SW 1271 (cell line): ENCODE results near the gene SMIM14.
"Not testable (repeated sequence)": the region's sequence is repeated elsewhere in the genome, so short reads cannot be mapped to it uniquely, and the experiment has no call there.

ENCODE experiments used
- DNase-seq, 2 experiments: peaks; one replicate each; lab custom pipeline; 2025; lab: John Stamatoyannopoulos, UW

Gene SMIM14

GRCh38 chr4:39638354-39639239 is at the start of gene SMIM14:
SMIM14 (minus strand) TSS chr4:39638865; CDS start chr4:39605145, 33,720 bp downstream.
- peak; percentile 90 to 94 for DNase-seq

GRCh38 chr4:39687014-39687413 is 48.3 kb upstream of the SMIM14 start:
- no peak for DNase-seq

GRCh38 chr4:39685990-39686389 is 47.3 kb upstream of the SMIM14 start:
- DNase-seq = no peak

DNA sequence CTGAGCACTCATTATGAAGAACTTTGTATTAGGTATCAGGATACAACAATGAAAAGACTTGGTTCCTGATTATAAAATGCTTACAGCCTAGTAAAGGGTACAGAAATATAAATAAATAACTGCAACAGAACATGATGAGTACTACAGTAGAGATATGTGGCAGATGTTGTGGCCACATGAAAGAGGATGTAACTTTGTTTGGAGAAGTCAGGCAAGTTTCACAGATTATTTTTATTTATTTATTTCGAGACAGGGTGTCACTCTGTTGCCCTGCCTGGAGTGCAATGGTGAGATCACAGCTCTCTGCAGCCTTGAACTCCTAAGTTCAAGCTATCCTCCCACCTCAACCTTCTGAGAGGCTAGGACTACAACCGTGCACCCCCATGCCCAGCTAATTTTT is 43.5 kb upstream of the SMIM14 start:
- no peak for DNase-seq

DNA sequence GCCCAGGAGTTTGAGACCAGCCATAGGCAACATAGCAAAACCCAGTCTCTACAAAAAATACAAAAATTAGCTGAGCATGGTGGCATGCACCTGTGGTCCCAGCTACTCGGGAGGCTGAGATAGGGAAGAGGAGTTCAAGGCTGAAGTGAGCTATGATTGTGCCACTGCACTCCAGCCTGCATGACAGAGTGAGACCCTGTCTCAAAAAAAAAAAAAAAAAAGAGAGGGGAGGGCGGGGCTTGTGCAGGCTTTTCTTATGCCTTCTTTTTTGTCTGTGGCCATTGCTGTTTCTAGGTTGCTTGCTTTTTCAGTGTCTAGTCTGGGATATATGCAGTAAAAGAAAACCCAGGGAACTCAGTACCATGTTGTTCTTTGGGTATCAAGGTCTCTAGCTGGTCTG is 42.3 kb upstream of the SMIM14 start:
- DNase-seq = not testable (repeated sequence)

DNA sequence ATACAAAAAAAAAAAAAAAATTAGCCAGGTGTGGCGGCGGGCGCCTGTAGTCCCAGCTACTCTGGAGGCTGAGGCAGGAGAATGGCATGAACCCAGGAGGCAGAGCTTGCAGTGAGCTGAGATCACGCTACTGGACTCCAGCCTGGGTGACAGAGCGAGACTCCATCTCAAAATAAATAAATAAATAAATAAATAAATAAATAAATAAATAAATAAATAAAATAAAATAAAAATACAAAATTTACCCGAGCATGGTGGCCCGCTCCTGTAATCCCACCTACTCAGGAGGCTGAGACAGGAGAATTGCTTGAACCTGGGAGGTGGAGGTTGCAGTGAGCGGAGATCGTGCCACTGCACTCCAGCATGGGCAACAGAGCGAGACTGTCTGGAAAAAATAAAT is 37.0 kb upstream of the SMIM14 start:
- not testable (repeated sequence) for DNase-seq

GRCh38 chr4:39670296-39670695 is 31.6 kb upstream of the SMIM14 start:
- not testable (repeated sequence) for DNase-seq

- DNase-seq = no peak
These were observed 30.2 kb upstream of the SMIM14 start for GRCh38 chr4:39668887-39669286.

DNA sequence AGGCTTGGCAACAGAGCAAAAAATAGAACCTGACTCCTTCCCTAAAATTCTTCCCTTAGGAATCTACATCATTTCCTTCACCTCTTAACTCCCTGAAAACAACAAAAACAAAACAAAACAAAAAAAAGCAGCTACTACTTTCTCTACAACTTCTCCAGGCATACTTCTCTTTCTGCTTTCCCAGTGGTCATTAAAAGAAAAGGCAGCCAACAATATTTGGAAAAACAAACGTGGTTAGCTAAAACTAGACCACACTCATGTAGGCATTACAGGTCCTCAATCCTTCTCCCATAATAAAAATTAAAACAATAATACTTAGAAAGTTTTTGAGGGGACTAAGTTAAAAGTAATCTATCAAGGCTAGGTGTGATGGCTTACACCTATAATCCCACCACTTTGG is 29.0 kb upstream of the SMIM14 start:
- DNase-seq = no peak

GRCh38 chr4:39664828-39665731 is 26.4 kb upstream of the SMIM14 start:
- no peak for DNase-seq

DNA sequence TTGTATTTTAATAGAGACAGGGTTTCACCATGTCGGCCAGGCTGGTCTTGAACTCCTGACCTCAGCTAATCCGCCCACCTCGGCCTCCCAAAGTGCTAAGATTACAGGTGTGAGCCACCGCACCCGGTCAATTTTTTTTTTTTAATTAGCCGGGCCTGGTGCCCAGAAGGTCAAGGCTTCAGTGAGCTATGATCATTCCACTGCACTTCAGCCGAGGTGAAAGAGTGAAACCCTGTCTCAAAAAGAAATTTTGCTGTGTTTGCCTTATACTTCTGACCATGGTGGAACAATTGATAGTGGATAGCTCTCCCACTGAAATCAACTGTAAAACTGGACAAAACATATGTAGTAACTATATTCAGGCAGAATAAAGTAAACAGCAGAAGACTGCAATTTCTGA is 24.0 kb upstream of the SMIM14 start:
- no peak for DNase-seq

- DNase-seq = no peak
These were observed 22.1 kb upstream of the SMIM14 start for GRCh38 chr4:39660757-39661156.

DNA sequence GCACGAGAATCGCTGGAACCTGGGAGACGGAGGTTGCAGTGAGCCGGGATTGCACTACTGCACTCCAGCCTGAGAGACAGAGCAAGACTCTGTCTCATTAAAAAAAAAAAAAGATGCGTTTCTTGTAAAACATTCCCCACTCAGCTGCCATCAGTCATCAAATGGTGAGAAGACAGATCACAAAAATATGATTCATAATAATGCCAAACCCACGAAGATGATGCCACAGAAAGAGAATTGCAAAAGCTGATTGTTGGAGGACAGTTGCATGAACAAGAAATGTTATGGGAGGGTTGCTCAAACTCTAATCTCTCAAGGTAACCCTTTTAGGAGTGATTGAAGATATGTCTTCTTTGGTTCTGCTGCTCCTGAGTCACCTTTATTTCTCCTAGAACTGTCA is 21.4 kb upstream of the SMIM14 start:
- DNase-seq = no peak

- DNase-seq = no peak
These were observed 20.1 kb upstream of the SMIM14 start for GRCh38 chr4:39658756-39659155.

- DNase-seq = no peak
These were observed 18.8 kb upstream of the SMIM14 start for GRCh38 chr4:39657465-39657864.

DNA sequence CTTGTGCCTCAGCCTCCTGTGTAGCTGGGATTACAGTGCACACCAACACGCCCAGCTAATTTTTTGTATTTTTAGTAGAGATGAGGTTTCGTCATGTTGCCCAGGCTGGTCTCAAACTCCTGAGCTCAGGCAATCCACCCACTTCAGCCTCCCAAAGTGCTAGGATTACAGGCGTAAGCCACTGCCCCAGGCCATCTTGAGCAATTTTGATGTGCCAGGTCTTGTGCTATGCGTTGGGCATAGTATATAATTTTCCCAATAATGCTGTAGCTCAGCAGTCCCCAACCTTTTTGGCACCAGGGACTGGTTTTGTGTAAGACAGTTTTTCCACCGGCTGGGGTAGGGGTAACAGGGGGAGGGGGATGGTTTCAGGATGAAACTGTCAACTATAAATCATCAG is 18.0 kb upstream of the SMIM14 start:
- DNase-seq = not testable (repeated sequence)

DNA sequence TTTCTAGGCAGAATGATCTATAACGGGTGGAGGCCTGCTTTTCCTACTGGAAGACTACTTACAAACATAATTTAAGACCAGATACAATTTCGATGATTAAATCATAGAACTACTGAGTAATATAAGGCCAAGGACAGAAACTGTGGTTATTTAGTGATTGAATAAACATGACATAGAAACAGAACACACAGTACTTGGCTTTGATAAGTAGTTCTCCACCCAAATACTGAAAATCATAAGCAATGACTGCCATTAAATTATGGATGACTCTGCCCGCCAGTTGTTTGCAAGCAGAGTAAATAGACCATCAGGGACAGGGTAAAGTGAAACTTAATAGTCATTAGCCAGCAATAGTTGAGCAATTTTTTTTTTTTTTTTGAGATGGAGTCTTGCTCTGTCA is 17.2 kb upstream of the SMIM14 start:
- DNase-seq = no peak

DNA sequence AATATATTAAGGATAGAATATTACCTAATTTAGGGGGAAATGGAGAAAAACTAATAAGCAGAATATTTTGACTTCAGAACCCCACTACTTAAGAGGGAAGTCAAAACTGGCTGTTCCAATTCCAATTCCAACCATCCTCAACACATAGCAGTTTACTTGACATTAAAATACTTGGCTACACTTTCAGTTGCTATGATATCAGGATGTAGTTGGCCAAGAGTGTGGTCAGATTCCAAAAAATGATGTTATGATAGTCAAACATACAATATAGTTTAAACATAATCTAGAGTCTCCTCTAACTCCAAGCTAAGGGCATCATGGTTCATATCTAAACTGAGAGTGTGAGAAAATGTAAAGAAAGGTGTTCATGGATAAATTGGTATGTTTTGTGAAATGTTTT is 16.5 kb upstream of the SMIM14 start:
- no peak for DNase-seq

GRCh38 chr4:39651586-39651985 is 12.9 kb upstream of the SMIM14 start:
- not testable (repeated sequence) for DNase-seq

DNA sequence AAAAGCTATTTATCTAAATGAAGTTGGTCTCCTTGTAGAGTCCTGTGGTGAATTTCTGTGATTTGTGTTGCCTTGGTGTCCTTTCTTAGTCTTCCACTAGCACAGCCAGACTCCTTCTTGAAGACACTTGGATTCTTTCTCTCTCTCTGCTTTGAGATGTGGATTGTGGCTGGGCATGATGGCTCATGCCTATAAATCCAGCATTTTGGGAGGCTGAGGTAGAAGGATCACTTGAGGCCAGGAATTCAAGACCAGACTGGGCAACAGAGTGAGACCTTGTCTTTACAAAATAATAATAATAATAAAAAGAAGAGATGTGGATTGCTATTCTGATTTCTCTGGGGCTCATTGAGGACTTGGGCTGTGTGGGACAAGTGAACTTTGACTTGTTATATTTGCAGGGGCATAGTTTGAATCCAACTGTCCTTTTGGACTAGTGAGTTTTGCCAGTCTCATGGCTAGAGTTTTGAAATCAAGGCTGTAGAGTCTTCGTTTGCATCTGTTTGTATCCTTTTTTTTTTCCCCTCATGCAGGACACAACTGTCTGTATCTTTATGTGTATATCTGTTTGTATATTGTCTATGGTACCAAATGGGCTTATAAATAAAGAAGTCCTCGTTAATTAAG is 11.1 kb upstream of the SMIM14 start:
- no peak for DNase-seq

GRCh38 chr4:39648827-39649558 is 10.3 kb upstream of the SMIM14 start:
- no peak for DNase-seq

GRCh38 chr4:39648213-39648612 is 9.5 kb upstream of the SMIM14 start:
- DNase-seq = no peak
